ENCODE data around the gene HLA-A.

The HLA-A gene

DNA sequence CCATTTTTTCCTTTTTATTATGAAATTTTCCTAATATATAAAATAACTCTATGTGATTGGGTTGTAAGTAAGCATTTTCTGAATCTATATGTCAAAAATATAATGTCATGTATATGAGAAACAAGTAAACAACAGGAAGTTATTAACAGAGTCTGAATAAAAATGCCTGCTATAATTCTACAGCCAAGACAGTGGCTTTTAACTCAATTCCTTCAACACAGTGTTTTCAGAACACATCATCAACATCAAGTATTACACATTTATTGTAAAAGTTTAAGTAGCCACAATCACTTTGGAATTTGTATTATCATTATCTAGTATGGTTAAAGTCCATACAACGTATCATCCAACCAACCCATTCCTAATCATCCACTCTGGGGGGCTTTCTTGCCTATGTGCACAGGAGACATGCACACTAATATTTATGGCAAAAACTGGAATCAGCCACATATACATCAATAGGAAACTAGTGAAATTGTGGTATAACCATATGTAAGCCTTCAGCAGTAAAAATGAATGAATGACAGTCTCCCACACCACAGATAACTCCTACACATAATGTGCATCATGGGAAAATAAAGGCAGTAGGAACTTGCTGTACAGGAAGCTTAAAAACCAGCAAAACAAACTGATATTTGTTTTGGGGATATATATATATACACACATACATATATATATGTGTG, 6.9 kb upstream of the HLA-A start:
- no peak for FAIRE-seq

- FAIRE-seq, result no peak
Measured at GRCh38 chr6:29938746-29939508, 3.4 kb upstream of the HLA-A start.

GRCh38 chr6:29941016-29941415, 1.3 kb upstream of the HLA-A start:
- FAIRE-seq, result no peak

GRCh38 chr6:29941471-29941870, 861 bp upstream of the HLA-A start:
- no peak for FAIRE-seq

GRCh38 chr6:29941916-29942274, 437 bp upstream of the HLA-A start:
- FAIRE-seq, result peak; percentile 82

DNA sequence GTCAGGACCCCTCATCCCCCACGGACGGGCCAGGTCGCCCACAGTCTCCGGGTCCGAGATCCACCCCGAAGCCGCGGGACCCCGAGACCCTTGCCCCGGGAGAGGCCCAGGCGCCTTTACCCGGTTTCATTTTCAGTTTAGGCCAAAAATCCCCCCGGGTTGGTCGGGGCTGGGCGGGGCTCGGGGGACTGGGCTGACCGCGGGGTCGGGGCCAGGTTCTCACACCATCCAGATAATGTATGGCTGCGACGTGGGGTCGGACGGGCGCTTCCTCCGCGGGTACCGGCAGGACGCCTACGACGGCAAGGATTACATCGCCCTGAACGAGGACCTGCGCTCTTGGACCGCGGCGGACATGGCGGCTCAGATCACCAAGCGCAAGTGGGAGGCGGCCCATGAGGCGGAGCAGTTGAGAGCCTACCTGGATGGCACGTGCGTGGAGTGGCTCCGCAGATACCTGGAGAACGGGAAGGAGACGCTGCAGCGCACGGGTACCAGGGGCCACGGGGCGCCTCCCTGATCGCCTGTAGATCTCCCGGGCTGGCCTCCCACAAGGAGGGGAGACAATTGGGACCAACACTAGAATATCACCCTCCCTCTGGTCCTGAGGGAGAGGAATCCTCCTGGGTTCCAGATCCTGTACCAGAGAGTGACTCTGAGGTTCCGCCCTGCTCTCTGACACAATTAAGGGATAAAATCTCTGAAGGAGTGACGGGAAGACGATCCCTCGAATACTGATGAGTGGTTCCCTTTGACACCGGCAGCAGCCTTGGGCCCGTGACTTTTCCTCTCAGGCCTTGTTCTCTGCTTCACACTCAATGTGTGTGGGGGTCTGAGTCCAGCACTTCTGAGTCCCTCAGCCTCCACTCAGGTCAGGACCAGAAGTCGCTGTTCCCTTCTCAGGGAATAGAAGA, 978 bp downstream of the HLA-A start:
- FAIRE-seq, result no peak

DNA sequence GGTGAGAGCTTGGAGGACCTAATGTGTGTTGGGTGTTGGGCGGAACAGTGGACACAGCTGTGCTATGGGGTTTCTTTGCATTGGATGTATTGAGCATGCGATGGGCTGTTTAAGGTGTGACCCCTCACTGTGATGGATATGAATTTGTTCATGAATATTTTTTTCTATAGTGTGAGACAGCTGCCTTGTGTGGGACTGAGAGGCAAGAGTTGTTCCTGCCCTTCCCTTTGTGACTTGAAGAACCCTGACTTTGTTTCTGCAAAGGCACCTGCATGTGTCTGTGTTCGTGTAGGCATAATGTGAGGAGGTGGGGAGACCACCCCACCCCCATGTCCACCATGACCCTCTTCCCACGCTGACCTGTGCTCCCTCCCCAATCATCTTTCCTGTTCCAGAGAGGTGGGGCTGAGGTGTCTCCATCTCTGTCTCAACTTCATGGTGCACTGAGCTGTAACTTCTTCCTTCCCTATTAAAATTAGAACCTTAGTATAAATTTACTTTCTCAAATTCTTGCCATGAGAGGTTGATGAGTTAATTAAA, 3.0 kb downstream of the HLA-A start:
- no peak for FAIRE-seq

DNA sequence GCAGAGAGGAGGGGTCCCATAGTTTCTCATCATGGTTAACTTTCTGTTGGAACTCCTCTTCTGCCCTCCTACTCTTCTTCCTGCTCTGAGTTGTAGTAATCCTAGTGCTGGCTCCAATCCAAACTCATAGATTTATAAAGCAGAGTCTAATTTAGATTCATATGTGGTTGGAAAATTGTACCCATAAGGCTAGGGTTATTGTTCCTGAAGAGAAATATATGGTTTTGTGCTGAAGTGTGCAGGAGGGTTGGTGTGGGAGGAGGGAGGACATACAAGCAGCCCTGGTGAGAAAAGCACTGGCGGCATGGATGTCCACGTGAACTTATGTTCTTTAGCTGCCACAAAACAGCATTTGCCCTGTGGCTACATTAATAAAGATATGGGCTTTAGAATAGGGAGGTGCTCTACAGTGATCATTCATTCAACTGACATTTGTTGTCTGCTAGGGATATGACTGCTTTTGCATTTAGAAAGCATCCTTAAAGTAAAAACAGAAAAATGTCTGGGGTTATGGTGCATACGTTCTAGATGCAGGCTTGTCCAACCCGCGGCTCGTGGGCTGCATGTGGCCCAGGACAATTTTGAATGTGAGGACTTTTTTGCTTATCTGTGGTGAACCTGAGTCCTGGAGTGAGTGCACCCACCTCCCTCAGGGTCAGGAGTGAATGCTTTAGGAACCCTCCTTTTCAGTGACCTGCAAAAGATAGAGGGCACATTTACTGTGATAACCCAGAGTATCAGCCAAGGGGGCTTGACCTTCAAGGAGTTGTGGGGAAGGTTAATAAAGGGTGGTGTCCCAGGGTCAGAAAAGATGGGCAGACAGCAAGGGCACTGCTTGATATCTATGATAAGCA, 4.1 kb downstream of the HLA-A start:
- FAIRE-seq, result no peak

DNA sequence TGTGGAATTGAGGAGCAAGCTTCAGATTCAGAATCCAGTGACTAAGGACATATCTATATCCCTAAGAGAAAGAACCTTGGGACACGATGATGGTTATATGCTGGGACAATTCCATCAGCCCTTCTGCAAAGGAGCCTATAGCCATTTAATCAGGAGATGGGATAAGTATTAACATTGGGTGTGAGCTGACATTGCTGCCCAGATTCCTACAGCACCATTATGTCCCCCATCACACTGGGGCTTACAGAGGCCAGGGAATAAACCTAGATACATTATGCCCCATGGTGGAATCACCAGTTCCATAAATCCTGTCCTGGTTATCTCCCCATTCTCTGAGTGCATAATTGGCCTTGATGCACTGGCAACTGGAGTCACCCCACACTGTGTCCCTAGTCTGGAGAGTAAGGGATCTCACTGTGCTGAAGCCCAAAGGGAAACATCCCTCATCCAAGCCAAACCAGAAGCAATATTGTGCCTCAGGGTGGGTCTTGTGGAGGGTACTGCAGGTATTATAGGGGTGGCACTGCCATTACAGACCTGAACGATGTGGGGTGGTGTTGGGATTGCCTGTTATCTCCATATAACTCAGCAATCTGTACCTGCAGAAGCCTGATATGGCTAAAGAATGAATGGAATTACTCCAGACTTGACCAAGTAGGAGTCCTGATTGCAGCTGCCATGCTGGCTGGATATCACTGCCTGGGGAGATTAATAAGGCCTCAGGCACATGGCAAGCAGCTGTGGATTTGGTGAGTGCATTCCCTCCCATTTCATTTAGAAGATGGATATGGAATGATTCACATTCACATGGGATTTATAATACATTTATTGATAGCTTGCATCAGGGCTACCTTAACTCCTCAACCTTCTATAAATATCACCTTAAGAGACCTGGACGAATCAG, 5.0 kb downstream of the HLA-A start:
- no peak for FAIRE-seq

- no peak for FAIRE-seq
Measured at GRCh38 chr6:29948277-29948676, 5.9 kb downstream of the HLA-A start.

GRCh38 chr6:29949934-29950333, 7.6 kb downstream of the HLA-A start:
- FAIRE-seq, result no peak

- FAIRE-seq, result no peak
Measured at GRCh38 chr6:29951882-29952281, 9.6 kb downstream of the HLA-A start.

DNA sequence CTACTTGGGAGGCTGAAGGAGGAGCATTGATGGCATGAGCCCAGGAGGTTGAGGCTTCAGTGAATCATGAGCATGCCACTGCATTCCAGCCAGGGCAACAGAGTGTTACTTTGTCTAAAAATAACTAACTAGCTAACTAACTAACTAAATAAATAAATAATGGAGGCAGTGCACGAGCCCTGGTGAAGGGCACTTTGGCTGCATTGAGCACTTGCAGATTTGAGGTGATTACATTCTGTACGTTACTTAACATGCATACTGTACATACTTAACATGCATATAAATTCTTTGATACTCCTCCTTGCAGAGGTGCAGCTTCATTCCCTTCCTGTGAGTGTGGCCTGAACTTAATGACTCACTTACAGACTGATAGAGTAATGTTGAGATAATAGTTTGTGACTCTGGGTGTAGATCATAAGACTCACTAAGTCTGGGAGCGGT, 10.7 kb downstream of the HLA-A start:
- FAIRE-seq, result no peak

DNA sequence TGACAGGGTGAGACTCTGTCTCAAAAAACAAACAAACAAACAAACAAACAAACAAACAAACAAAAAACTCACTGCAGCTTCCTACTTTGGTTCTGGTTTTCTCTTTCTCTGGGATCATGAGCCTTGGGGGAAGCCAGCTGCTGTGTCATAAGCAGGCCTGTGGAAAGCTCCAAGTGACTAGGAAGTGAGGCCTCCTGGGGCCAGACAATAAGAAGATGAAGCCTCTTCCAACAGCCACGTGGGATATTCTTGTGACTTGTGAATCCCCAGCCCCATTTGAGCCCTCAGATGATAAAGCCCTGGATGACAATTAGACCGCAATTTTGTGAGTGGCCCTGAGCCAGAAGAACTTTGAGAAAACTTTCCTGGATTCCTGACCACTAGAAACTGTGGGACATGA, 11.4 kb downstream of the HLA-A start:
- no peak for FAIRE-seq

- no peak for FAIRE-seq
Measured at GRCh38 chr6:29954272-29954671, 11.9 kb downstream of the HLA-A start.

- no peak for FAIRE-seq
Measured at GRCh38 chr6:29955783-29956182, 13.5 kb downstream of the HLA-A start.

DNA sequence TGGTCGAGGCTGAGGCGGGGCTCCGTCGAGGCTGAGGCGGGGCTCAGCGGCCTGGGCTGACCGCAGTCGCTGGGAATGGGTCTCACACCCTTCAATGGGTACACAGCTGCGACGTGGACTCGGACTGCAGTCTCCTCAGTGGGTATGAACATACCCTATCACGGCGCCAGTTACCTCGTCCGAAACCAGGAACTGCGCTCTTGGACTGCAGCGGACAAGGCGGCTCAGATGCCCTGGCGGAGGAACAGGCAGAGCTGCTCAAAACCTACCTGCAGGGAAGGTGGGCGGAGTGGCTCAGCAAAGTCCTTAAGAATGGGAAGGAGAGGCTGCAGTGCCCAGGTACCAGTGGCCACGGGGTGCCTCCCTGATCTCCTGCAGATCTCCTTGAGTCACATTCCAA, 14.2 kb downstream of the HLA-A start:
- no peak for FAIRE-seq

DNA sequence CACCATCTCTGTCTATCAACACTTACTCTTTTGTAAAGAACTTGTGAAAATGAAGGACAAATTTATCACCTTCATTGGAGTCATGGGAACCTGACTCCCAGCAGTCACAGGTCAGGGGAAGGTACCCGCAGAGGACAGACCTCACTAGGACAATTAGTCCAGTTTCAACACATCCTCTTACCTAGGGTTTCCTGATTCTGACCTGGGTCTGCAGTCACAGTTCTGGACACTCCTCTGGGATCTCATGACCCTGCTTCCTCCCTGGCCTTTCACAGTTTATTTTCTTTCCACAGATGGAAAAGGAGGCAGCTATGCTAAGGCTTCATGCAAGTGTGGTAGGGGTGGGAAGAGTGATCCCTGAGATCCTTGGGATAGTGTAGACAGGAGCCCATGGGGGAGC, 15.7 kb downstream of the HLA-A start:
- no peak for FAIRE-seq

DNA sequence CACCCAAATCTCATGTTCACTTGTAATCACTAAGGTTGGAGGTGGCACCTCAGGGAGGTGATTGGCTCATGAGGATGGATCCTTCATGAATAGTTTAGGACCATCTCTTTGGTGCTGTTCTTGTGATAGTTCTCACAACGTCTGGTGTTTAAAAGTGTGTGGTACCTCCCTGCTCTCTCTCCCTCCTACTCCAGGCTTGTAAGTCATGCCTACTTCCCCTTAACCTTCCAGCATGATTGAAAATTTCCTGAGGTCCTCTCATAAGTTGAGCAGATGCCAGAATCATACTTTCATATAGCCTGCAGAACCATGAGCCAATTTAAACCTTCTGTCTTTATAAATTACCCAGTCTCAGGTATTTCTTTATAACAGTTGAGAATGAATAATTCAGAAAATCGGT, 16.6 kb downstream of the HLA-A start:
- no peak for FAIRE-seq

- FAIRE-seq, result no peak
Measured at GRCh38 chr6:29959467-29959866, 17.1 kb downstream of the HLA-A start.

- FAIRE-seq, result no peak
Measured at GRCh38 chr6:29961966-29962365, 19.6 kb downstream of the HLA-A start.
